DOHH2 (cell line): ENCODE measurements around the gene TXLNB.

Experiments used
- H3F3A ChIP-seq: fragments of 200-600 bp; sonication (generic), shearing (Covaris generic); 2 replicates; pipeline ENCODE4 v1.6.0; 2016; ENCODE audit warnings: antibody characterized with exemption, mild to moderate bottlenecking; ENCODE audit not compliant: control insufficient read depth, insufficient read depth
- H3K27ac ChIP-seq: fragments of 200-600 bp; sonication (generic); 2 replicates; pipeline ENCODE4 v1.5.1; 2014; ENCODE audit warnings: low read depth, mild to moderate bottlenecking, low read length, moderate library complexity
- H3K27me3 ChIP-seq: fragments of 200-600 bp; sonication (generic); 2 replicates; pipeline ENCODE4 v1.6.1; 2014; ENCODE audit warnings: mild to moderate bottlenecking, low read length, mixed read lengths; ENCODE audit not compliant: control insufficient read depth
- H3K36me3 ChIP-seq: fragments of 200-600 bp; sonication (generic); 2 replicates; pipeline ENCODE4 v1.6.1; 2014; ENCODE audit warnings: mild to moderate bottlenecking, low read length, moderate library complexity, mixed read lengths; ENCODE audit not compliant: control insufficient read depth
- H3K4me1 ChIP-seq: fragments of 200-600 bp; sonication (generic); 2 replicates; pipeline ENCODE4 v1.6.1; 2014; ENCODE audit warnings: mild to moderate bottlenecking, low read length, mixed read lengths; ENCODE audit not compliant: control insufficient read depth
- H3K4me2 ChIP-seq: fragments of 200-600 bp; sonication (generic); 2 replicates; pipeline ENCODE4 v1.6.0; 2014; ENCODE audit warnings: mild to moderate bottlenecking, low read length, moderate library complexity
- H3K4me3 ChIP-seq: fragments of 200-600 bp; sonication (generic); 2 replicates; pipeline ENCODE4 v1.5.1; 2014; ENCODE audit warnings: mild to moderate bottlenecking, low read length, mixed read lengths
- H3K79me2 ChIP-seq: fragments of 200-600 bp; sonication (generic); 2 replicates; pipeline ENCODE4 v1.6.1; 2014; ENCODE audit warnings: mild to moderate bottlenecking, low read length, mixed read lengths; ENCODE audit not compliant: control insufficient read depth
- H3K9me2 ChIP-seq: fragments of 200-600 bp; sonication (generic); replicated peaks from 2 replicates; pipeline ENCODE4 v1.6.1; 2014; ENCODE audit warnings: mild to moderate bottlenecking, low read length, mixed read lengths; ENCODE audit not compliant: control insufficient read depth
- H3K9me3 ChIP-seq: fragments of 200-600 bp; sonication (generic); 2 replicates; pipeline ENCODE4 v1.6.1; 2014; ENCODE audit warnings: antibody characterized with exemption, low read length, mixed read lengths; ENCODE audit not compliant: control insufficient read depth, insufficient read depth
- H4K20me1 ChIP-seq: fragments of 200-600 bp; sonication (generic); 2 replicates; pipeline ENCODE4 v1.6.0; 2014; ENCODE audit warnings: low read depth, mild to moderate bottlenecking, antibody characterized with exemption, low read length, moderate library complexity; ENCODE audit not compliant: control insufficient read depth, insufficient read depth
- EZH2phosphoT487 ChIP-seq: fragments of 200-600 bp; sonication (generic); IDR thresholded peaks from 2 replicates; pipeline ENCODE4 v1.6.1; 2017; ENCODE audit warnings: borderline replicate concordance, mild to moderate bottlenecking, antibody characterized with exemption, low read length, moderate library complexity, mixed read lengths
- TF ChIP-seq, protein P1 (sequence below): fragments of 200-600 bp; sonication (generic); IDR thresholded peaks from one replicate; pipeline ENCODE4 v1.5.1; 2014; ENCODE audit warnings: antibody characterized with exemption, mild to moderate bottlenecking, low read depth, low read length; ENCODE audit not compliant: poor library complexity, severe bottlenecking

The TXLNB gene

DNA sequence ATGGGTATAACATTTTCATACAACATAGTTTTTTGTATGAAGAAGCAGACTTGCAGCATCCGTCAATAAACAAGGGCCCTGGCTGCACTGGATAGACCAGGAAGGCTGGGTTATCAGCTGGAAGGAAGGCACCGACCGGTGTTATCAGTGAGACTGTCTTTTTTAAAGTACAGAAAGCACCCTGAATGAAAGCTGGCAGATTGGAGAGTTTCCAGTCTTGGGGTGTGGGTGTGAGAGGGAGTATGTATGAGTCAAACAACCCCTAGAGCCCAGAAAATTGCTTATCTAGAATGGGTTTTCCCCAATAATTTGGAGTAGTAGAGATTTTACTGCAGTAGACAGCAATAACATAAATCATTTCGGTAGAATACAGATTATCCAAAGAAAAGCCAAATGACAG is 42.4 kb downstream of the TXLNB start:
- Histone ChIP-seq H3K79me2 (no peaks in the 10 kb centered on the region), H3K36me3 (no peaks in the 10 kb centered on the region), H3F3A (no peaks in the 10 kb centered on the region), H3K4me3 (no peak overlapping the region), H3K4me2 (no peak overlapping the region), H3K27ac (no peak overlapping the region), H3K9me3 (no peaks in the 10 kb centered on the region), H3K9me2 (no peaks in the 10 kb centered on the region), H3K27me3 (no peaks in the 10 kb centered on the region), H4K20me1 (no peaks in the 10 kb centered on the region), H3K4me1 (peaks cover 31% of the 10 kb centered on the region)
- TF ChIP-seq, protein P1, sequence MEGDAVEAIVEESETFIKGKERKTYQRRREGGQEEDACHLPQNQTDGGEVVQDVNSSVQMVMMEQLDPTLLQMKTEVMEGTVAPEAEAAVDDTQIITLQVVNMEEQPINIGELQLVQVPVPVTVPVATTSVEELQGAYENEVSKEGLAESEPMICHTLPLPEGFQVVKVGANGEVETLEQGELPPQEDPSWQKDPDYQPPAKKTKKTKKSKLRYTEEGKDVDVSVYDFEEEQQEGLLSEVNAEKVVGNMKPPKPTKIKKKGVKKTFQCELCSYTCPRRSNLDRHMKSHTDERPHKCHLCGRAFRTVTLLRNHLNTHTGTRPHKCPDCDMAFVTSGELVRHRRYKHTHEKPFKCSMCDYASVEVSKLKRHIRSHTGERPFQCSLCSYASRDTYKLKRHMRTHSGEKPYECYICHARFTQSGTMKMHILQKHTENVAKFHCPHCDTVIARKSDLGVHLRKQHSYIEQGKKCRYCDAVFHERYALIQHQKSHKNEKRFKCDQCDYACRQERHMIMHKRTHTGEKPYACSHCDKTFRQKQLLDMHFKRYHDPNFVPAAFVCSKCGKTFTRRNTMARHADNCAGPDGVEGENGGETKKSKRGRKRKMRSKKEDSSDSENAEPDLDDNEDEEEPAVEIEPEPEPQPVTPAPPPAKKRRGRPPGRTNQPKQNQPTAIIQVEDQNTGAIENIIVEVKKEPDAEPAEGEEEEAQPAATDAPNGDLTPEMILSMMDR: no peak
- TF ChIP-seq EZH2phosphoT487: no peak

DNA sequence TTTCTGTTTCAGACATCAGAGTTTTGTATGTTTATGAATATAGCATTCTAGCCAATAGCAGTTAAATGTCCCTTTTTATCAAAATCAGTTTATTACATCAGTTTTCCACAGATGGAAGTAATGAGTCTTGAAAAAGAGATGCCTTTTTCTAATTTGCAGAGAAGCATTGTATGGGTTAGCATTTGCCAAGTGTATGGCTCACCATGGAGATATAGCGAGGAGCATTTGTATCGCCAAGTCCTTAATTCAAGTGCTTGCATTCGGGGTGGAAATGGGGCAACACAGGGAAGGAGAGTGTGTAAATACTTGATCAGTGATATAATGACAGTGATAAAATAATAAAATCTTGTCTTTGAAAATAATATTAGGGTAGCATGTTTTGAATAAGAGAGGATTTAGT is 42.9 kb downstream of the TXLNB start:
- Histone ChIP-seq H3K36me3 (no peaks in the 10 kb centered on the region; the same call in 1 of the 2 replicates), H4K20me1 (no peaks in the 10 kb centered on the region), H3K27me3 (no peaks in the 10 kb centered on the region), H3K4me1 (peaks cover 31% of the 10 kb centered on the region), H3K4me3 (no peak overlapping the region), H3K9me2 (no peaks in the 10 kb centered on the region), H3F3A (no peaks in the 10 kb centered on the region), H3K9me3 (no peaks in the 10 kb centered on the region), H3K4me2 (no peak overlapping the region), H3K79me2 (no peaks in the 10 kb centered on the region), H3K27ac (no peak overlapping the region)
- TF ChIP-seq EZH2phosphoT487: no peak
- TF ChIP-seq, protein P1: no peak

DNA sequence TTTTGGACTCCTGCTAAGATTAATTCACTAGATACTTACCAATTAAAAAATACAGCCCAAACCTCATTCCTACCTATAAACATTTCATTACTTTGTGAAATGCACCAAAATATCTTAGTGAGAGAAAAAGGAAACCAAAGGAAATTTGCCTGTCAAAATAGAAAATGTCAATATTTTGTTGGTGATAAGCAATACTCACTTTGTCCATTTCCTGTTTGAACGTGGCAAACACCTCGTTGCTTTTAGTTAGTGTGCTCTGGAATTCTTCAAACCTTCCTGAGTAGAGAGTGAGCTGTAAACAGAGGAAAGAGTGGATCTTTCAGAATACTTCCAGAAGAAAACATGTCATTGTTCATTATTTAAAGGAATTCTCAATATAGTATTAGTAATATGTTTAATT is 44.2 kb downstream of the TXLNB start:
- no peak overlapping the region for H3K4me3 ChIP-seq
- H3K9me3 ChIP-seq: no peaks in the 10 kb centered on the region
- no peaks in the 10 kb centered on the region for H3K9me2 ChIP-seq
- H3K27ac ChIP-seq: no peak overlapping the region
- peaks cover 31% of the 10 kb centered on the region for H3K4me1 ChIP-seq
- H3K4me2 ChIP-seq: no peak overlapping the region
- TF ChIP-seq, protein P1: no peak
- TF ChIP-seq EZH2phosphoT487: no peak
- H3K79me2 ChIP-seq: no peaks in the 10 kb centered on the region
- no peaks in the 10 kb centered on the region for H4K20me1 ChIP-seq
- no peaks in the 10 kb centered on the region for H3F3A ChIP-seq
- H3K27me3 ChIP-seq: no peaks in the 10 kb centered on the region
- no peaks in the 10 kb centered on the region; the same call in 1 of the 2 replicates for H3K36me3 ChIP-seq
